H1 (cell line): ENCODE data around the gene LEO1. TPM values are rescaled to one million over a fixed set of nuclear protein-coding genes. Genes with fewer than 3 reads are reported as not detected.

Experiments used
- ASH2L ChIP-seq: fragments of 200-600, 300-600 bp; sonication (generic); IDR thresholded peaks from one replicate; pipeline ENCODE4 v1.7.1; 2017; ENCODE audit warnings: low read length
- CHD7 ChIP-seq: fragments of 300-600 bp; sonication (generic); IDR thresholded peaks from 2 replicates; pipeline ENCODE4 v1.7.1; 2012; ENCODE audit warnings: low read length, moderate library complexity, mild to moderate bottlenecking, inconsistent platforms; ENCODE audit not compliant: insufficient replicate concordance
- MAX ChIP-seq: IDR thresholded peaks from 2 replicates; pipeline ENCODE4 v1.6.1; 2012; ENCODE audit warnings: inconsistent platforms
- SAP30 ChIP-seq: fragments of 300-600 bp; sonication (generic); IDR thresholded peaks from 2 replicates; pipeline ENCODE4 v1.7.1; 2012; ENCODE audit warnings: low read length, moderate library complexity, mild to moderate bottlenecking, inconsistent platforms; ENCODE audit not compliant: insufficient read depth, insufficient replicate concordance
- TBP ChIP-seq: IDR thresholded peaks from 2 replicates; pipeline ENCODE4 v1.6.1; 2011; ENCODE audit warnings: low read depth, low read length, improper control_type of control experiment
- ZNF274 ChIP-seq: IDR thresholded peaks from 2 replicates; pipeline ENCODE4 v1.7.0; 2012; ENCODE audit warnings: low read length, borderline replicate concordance; ENCODE audit errors: extremely low read depth
- polyA plus RNA-seq, 7 experiments: library from polyadenylated mRNA; depleted of rRNA in 3 of 7; stranded (reverse) in 5 of 7; unstranded in 2 of 7; fragments of >200 nt in 5 of 7; fragments of 200-250 nt in 2 of 7; gene quantifications; 1 replicate in 5 of 7; 2 replicates in 1 of 7; 4 replicates in 1 of 7; pipeline versions ENCODE4 v1.2.1 to v1.2.3, GENCODE V29; 2011 to 2013; ENCODE audit warnings: missing spikeins in 2 of 7, mixed read lengths in 2 of 7
- total RNA-seq: library from RNA; stranded (reverse); fragmentation: NEBNext Ultra II Directional; extraction: Animal tissue kit (Norgen Biotek cat#: 25700); gene quantifications from 2 replicates; pipeline ENCODE4 v1.2.1, GENCODE V29; 2021

Gene LEO1
- total and polyA plus RNA-seq, 2 of the 8 experiments (the other 6 are each of a cell fraction or from before 2014, with no cell fraction given): 1.6 to 27.4 TPM

GRCh38 chr15:52018693-52019393 lies 47.3 kb upstream of the LEO1 start, which contains the start of gene MAPK6 (continued):
- TF ChIP-seq CHD7 (no peak), ASH2L (peak; percentile 70), ZNF274 (no peak), TBP (peak; percentile 93), MAX (peak; percentile 85), SAP30 (no peak)
- TF ChIP-seq, all 59 proteins: peak for 22
